Stimulated activated CD8-positive, alpha-beta memory T cell treated with anti-CD3 and anti-CD28 coated beads, Interleukin-2, amount 100 ng/mL, for 1 hour (primary cell): ENCODE measurements around the gene MKNK1.
"Not testable (repeated sequence)": the region's sequence is repeated elsewhere in the genome, so short reads cannot be mapped to it uniquely, and the experiment has no call there.

Source experiments
- DNase-seq, 2 donors: peaks; one replicate each; pipeline ENCODE4 v3.0.0-alpha.2; 2020; ENCODE audit warnings: low read depth in 2 of 2

MKNK1 gene

GRCh38 chr1:46603858-46604549, at the start of gene MKNK1:
Gene MKNK1, minus strand, starts transcription at chr1:46604268. Its CDS starts 20,941 bp downstream, at chr1:46583327.
- DNase-seq = peak; percentile 94 to 97

- no peak for DNase-seq
Observed at GRCh38 chr1:46653405-46653958, 49.4 kb upstream of the MKNK1 start.

- DNase-seq = no peak
Observed at GRCh38 chr1:46652321-46653100, 48.4 kb upstream of the MKNK1 start.

- DNase-seq = not testable (repeated sequence)
Observed at GRCh38 chr1:46651152-46651551, 47.1 kb upstream of the MKNK1 start.

- no peak for DNase-seq
Observed at GRCh38 chr1:46650491-46650890, 46.4 kb upstream of the MKNK1 start.

GRCh38 chr1:46649764-46650163, 45.7 kb upstream of the MKNK1 start:
- DNase-seq = no peak

GRCh38 chr1:46647611-46648010, 43.5 kb upstream of the MKNK1 start:
- no peak for DNase-seq

GRCh38 chr1:46646844-46647243, 42.8 kb upstream of the MKNK1 start:
- no peak for DNase-seq

GRCh38 chr1:46646331-46646730, 42.3 kb upstream of the MKNK1 start:
- no peak for DNase-seq

GRCh38 chr1:46645815-46646214, 41.7 kb upstream of the MKNK1 start:
- DNase-seq = no peak

GRCh38 chr1:46643368-46643775, 39.3 kb upstream of the MKNK1 start:
- no peak for DNase-seq

GRCh38 chr1:46642115-46642680, 38.1 kb upstream of the MKNK1 start:
- DNase-seq = no peak

- DNase-seq = no peak
Observed at GRCh38 chr1:46639547-46639946, 35.5 kb upstream of the MKNK1 start.

GRCh38 chr1:46638921-46639320, 34.9 kb upstream of the MKNK1 start:
- DNase-seq = no peak

- no peak for DNase-seq
Observed at GRCh38 chr1:46637444-46638083, 33.5 kb upstream of the MKNK1 start.

- DNase-seq = no peak
Observed at GRCh38 chr1:46635205-46635604, 31.1 kb upstream of the MKNK1 start.

GRCh38 chr1:46630719-46631118, 26.7 kb upstream of the MKNK1 start:
- no peak for DNase-seq

GRCh38 chr1:46623743-46624644, 19.9 kb upstream of the MKNK1 start:
- no peak for DNase-seq

- DNase-seq = no peak
Observed at GRCh38 chr1:46622344-46622743, 18.3 kb upstream of the MKNK1 start.

GRCh38 chr1:46621930-46622329, 17.9 kb upstream of the MKNK1 start:
- DNase-seq = no peak

GRCh38 chr1:46619656-46620258, 15.7 kb upstream of the MKNK1 start:
- DNase-seq = no peak
